Astrocyte of the cerebellum (primary cell): ENCODE data around the gene TMEM94.
"Not testable (repeated sequence)": the region's sequence is repeated elsewhere in the genome, so short reads cannot be mapped to it uniquely, and the experiment has no call there.

Experiments
- DNase-seq: peaks from one replicate; pipeline ENCODE4 v3.0.0-alpha.2; 2011; ENCODE audit warnings: low read depth
- H3K4me3 ChIP-seq: 2 replicates; pipeline ENCODE4 v1.5.1; 2011; ENCODE audit warnings: mild to moderate bottlenecking, low read depth, low read length, moderate library complexity
- in situ Hi-C: cut with HindIII; loops from 2 replicates; pipeline ENCODE4 v1.10.0; 2017; ENCODE audit warnings: low sequenced_read_pairs
- TF ChIP-seq, protein P1 (sequence below): IDR thresholded peaks from 2 replicates; pipeline ENCODE4 v1.5.1; 2012; ENCODE audit warnings: low read length, low read depth, moderate library complexity, mild to moderate bottlenecking; ENCODE audit errors: missing control alignments

TMEM94 gene

DNA sequence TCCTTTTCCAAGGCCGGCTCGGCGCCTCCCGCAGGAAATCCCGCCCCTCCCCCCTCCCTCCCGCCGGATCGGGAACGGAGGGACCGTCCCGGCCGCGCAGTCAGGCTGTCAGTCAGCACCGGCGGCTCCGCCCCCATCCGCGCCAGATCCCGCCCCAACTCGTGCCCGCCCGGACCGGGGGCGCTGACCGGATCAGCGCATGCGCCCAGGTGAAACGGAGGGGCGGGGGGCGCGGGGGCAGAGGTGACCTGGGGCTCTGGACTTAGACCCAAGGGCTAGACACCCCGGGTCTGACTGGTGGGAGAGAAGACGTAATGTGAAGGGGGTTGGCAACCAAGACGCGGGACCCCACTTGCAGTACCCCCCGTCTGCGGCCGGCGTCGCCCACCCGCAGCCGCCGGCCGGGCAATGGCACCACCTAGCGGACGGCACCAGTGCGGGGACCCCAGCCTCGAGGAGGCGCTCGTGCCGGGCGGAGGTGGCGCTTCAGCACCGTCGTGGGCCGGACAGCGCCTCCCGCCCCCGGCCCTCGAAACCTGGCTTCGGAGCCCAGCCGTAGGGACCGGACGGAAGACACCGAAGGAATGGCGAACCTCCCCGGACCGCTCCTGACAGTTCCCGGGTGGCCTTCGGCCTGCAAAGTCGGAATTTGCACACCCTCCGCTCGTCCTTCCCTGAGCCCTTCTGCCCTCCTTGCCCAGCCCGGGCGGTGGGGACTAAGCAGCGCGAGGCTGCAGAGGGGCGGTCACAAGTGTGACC is 59.2 kb downstream of the TMEM94 start, which contains the start of gene CASKIN2:
Gene CASKIN2, minus strand, starts transcription at position 42 of the 759 bp plus-strand sequence. CDS start 1,733 bp downstream, outside the sequence.
- DNase-seq, result peak; percentile 72
- peak within 1 kb of the TSS; percentile 78 for H3K4me3 ChIP-seq
- in situ Hi-C loops, result no loop called here

DNA sequence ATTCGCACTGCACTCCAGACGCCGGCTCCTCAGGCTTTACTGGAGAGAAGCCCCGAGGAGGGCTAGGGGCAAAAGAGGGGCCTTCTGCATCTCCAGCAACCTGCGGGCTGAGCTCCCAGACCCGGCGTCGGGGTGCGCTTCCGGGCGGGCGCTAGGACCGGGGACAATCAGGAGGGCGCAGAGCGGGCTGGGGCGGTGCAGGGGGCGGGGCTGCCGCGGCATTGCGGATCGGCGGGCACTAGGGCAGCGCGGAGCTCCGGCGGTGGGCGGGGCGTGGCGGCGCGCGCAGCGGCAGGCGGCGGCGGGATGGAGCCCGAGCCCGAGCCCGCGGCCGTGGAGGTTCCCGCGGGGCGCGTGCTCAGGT is 59.8 kb downstream of the TMEM94 start, which contains the start of gene TSEN54:
Gene TSEN54, plus strand, starts transcription at position 274 of the 364 bp plus-strand sequence. Its CDS starts 33 bp downstream, at position 307.
- peak; percentile 54 for DNase-seq
- TF ChIP-seq, protein P1, sequence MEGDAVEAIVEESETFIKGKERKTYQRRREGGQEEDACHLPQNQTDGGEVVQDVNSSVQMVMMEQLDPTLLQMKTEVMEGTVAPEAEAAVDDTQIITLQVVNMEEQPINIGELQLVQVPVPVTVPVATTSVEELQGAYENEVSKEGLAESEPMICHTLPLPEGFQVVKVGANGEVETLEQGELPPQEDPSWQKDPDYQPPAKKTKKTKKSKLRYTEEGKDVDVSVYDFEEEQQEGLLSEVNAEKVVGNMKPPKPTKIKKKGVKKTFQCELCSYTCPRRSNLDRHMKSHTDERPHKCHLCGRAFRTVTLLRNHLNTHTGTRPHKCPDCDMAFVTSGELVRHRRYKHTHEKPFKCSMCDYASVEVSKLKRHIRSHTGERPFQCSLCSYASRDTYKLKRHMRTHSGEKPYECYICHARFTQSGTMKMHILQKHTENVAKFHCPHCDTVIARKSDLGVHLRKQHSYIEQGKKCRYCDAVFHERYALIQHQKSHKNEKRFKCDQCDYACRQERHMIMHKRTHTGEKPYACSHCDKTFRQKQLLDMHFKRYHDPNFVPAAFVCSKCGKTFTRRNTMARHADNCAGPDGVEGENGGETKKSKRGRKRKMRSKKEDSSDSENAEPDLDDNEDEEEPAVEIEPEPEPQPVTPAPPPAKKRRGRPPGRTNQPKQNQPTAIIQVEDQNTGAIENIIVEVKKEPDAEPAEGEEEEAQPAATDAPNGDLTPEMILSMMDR, result no peak
- in situ Hi-C loops, result no loop called here
- peak within 1 kb of the TSS; percentile 78 for H3K4me3 ChIP-seq

More for the DNA sequence above, 59.2 kb downstream of the TMEM94 start, which contains the start of gene CASKIN2:
- TF ChIP-seq, protein P1, result peak; percentile 97

DNA sequence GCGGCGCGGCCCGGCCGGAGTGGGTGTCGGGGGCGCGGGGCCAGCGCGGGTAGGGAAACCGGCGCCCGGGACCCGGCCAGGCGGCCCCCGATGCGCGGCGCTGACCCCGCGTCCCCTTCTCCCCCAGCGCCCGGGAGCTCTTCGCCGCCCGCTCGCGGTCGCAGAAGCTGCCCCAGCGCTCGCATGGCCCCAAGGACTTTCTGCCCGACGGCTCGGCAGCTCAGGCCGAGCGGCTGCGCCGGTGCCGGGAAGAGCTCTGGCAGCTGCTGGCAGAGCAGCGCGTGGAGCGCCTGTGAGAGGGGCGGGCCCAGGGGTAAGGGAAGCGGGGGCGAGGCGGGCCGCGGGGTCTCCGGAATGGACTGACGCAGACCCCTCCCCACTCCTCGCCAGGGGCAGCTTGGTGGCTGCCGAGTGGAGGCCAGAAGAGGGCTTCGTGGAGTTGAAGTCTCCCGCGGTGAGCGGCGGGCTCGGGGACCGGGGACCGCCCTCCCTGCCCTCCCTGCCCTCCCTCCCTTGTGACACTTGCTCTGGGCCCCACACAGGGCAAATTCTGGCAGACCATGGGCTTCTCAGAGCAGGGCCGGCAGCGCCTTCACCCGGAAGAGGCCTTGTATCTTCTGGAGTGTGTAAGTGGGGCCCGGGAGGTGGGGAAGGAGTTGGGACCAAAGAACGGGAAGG is 60.3 kb downstream of the TMEM94 start:
- peak overlapping the region; percentile 78 for H3K4me3 ChIP-seq
- DNase-seq, result no peak
- in situ Hi-C loops, result no loop called here
- TF ChIP-seq, protein P1, result no peak

DNA sequence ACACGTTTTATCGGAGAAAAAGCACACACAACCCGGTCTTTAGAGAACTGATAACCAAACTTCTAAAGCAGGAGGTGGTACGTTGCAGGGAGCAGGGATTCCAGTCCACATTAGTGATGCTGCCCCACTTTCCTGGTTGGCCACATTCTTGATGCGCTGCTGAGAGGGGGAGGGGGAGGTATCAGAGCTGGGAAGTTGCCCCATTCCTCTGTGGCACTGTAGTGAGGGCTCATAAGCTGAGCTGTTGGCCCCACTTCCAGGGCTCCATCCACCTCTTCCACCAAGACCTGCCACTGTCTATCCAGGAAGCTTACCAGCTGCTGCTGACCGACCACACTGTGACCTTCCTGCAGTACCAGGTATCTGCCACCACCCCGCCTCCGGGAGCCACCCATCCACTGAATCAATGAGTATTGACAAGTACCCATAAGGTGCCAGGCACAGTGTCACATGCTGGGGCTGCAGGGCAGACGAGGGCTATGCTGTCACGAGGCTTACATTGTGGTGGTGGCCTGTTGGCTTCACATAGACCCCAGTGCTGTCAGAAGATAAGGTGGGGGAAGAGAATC is 60.9 kb downstream of the TMEM94 start:
- DNase-seq, result no peak
- in situ Hi-C loops, result no loop called here
- TF ChIP-seq, protein P1, result no peak
- peak overlapping the region; percentile 78 for H3K4me3 ChIP-seq

DNA sequence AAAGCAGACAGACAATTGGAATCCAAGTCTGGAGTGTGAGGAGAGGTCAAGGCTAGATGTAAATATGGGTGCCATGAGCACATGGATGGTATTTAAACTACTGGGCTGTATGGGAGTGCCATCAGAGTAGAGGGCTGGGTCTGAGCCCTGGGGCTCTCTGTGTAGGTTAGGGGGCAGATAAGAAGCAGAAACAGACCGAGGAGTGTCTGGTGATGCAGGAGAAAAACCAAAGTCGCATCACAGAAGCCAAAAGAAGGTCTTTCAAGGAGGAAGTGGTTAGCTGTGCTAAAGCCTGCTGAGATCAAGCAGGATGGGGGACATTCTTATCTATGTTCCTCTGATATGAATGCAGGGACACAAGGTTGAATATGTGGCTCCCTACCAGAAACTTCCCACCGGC is 61.8 kb downstream of the TMEM94 start:
- in situ Hi-C loops, result no loop called here
- no peak for DNase-seq
- no peak overlapping the region for H3K4me3 ChIP-seq
- TF ChIP-seq, protein P1, result no peak

DNA sequence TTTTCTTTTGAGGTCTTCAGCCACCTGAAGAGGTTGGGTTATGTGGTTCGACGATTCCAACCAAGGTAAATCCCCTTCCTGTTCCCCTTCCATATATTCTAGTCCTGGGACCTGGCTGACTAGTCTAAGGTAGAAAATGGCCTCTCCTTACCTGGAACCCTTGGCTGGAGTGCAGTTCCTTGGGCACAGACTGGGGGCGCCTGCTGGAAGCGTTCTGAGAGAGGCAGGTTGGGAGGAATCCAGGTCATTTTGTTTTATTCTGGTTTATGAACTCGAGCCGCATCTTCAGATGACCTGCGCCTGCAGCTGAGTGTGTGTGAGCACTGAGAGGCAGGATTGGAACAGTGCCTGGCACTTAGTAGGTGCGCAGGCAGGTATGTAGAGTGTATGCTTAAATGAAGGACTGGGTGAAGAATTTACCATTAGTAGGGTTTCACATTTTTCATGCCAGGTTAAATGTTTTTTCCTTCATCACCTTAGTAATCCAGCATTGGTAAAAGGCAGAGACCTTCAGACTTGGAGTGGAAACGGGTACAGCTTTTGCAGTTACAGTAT is 62.6 kb downstream of the TMEM94 start:
- DNase-seq, result no peak
- no peak overlapping the region for H3K4me3 ChIP-seq
- in situ Hi-C loops, result no loop called here
- TF ChIP-seq, protein P1, result no peak

DNA sequence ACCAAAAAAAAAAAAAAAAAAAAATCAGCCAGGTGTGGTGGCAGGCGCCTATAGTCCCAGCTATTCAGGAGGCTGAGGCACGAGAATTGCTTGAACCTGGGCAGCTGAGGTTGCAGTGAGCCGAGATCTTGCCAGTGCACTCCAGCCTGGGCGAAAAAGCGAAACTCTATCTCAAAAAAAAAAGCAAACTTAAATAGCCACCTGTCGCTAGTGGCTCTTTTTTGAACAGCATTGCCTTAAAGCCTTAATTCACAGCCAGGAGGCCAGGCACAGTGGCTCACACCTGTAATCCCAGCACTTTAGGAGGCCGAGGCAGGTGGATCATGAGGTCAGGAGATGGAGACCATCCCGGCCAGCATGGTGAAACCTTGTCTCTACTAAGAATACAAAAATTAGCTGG is 64.0 kb downstream of the TMEM94 start:
- H3K4me3 ChIP-seq, DNase-seq, in situ Hi-C loops: not testable (repeated sequence)
